NCI-H2171 treated with DMSO at 0.1 percent for 48 hours (cell line): ENCODE results near the gene FFAR4.

Experiments used
- DNase-seq: peaks from one replicate; lab custom pipeline; 2025; lab: John Stamatoyannopoulos, UW

FFAR4 gene

GRCh38 chr10:93572606-93573005 lies 6.1 kb downstream of the FFAR4 start:
- DNase-seq, result no peak

DNA sequence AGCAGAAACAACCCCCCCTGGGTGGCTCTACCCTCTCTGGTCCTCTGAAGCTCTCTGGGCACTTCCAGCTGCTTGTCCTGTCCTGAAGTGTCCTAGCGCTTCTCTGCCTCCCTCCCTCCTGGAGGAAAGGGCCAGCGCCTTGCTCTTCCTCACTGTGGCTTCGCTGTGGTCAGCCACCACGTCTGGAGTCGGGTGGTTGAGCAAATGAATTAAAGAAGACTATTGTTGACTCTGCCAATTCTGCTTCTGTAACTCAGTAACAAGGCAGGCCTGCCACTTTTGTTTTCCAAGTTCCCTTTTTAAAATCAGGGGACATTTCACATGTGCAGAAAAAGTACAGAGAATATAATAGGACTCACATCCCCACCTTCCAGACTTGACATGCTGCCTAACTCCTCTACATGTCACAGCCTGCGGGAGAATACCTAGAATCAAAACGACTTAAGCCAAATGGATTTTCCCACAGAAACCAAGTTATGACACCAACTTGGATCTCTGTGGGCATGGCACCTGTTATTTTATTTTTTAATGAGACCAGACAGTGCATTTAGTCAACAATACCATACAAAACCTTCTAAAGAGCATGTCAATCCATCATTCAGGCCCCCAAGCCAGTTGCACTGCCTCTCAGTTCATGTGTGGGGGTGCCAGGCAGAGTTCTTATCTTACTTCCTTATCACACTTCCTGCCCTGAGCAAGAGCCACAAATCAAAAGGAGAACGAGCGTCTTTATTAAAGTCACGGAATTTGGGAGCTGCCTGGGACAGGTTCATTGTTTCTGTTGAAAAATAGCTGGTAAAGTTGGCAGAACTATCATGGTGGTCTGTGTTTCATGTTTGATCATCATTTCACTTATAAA lies 6.8 kb downstream of the FFAR4 start:
- DNase-seq, result no peak

DNA sequence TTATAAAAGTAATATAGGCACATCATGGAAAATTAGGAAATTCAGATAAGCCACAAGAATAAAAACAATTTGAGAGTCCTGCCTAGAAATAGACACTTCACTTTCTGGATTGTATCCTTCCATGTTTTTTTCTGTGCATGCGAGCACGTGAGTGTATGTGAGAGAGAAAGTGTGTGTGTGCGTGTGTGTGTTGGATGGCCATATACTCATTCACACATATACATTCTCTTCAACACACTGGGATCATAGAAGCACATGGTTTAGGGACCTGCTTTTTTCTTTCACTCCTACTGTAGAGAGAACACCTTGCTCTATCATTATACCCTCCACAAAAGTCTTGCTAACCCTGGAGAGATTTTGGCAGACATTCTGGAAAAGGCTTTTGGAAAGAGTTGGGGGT lies 7.5 kb downstream of the FFAR4 start:
- no peak for DNase-seq

DNA sequence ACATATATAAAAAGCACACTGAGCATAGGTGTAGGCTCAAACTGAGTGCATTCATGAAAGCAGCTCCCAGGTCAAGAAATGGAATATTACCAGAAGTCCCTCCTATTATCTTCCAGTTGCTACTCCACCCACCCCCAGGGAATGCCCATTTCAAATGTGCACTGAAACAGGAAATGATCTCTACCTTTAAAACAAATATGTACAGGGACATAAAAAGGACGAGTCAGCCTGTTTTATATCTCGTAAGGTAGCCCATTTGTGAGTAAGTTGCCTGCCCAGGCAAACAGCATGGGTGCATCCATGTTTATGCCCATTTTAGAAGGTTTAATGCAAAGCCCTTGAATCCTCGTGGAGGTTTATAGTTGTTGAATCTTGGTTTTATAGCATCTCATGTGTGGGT lies 10.4 kb downstream of the FFAR4 start:
- DNase-seq, result no peak

- DNase-seq, result no peak
These were observed 11.1 kb downstream of the FFAR4 start for GRCh38 chr10:93577565-93577964.

DNA sequence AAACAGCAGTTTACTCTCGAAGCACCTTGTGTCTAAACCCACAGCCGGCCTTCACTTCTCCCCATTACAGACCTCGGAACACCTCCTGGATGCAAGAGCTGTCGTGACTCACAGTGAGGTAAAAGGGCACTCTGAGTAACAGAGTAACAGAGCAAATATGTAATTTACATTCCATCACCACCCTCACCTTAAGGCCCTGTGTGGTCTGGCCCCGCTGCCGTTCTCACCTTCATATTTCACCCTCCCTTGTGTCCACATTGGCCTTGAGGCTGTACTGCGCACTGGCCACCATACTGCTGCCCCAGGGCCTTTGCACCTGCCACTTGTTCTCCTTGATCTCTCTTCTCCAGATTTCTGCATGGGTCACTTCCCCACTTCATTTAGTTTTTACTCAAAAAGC lies 12.6 kb downstream of the FFAR4 start:
- DNase-seq, result no peak

GRCh38 chr10:93579985-93580711 lies 13.7 kb downstream of the FFAR4 start:
- DNase-seq, result no peak

DNA sequence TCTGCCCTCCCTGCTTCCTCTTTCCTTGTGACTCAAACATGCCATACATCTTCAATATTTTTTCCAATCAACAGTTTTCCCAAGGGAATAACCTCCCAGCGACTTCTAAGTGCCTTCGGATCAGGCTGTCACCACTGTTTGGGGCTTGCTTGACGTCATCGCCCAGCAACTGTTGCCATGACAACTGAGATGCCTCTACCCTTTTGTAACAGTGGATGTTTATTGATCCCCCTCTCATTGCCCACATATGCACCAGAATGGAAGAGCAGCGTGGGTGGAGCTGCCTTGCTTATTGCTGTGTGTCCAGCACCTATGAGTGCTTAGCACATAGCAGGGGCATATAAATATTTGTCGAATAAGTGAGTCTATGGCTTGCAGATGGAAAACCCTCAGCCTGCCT lies 14.4 kb downstream of the FFAR4 start:
- peak; percentile 27 for DNase-seq

DNA sequence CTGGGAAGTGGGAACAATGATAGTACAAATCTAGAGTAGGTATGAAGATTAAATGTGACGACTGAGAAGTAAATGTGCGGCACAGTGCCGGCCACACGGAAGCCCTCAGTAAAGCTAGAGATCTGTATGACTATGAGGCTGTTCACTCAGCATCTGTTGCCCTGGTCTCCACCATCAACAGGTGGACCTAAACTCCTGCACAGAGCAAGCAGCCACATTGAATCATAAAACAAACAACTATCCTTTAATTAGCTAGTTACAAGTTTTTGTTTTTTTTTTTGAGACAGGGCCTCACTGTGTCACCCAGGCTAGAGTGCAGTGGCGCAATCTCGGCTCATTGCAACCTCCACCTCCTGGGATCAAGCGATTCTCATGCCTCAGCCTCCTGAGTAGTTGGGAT lies 18.0 kb downstream of the FFAR4 start:
- no peak for DNase-seq

DNA sequence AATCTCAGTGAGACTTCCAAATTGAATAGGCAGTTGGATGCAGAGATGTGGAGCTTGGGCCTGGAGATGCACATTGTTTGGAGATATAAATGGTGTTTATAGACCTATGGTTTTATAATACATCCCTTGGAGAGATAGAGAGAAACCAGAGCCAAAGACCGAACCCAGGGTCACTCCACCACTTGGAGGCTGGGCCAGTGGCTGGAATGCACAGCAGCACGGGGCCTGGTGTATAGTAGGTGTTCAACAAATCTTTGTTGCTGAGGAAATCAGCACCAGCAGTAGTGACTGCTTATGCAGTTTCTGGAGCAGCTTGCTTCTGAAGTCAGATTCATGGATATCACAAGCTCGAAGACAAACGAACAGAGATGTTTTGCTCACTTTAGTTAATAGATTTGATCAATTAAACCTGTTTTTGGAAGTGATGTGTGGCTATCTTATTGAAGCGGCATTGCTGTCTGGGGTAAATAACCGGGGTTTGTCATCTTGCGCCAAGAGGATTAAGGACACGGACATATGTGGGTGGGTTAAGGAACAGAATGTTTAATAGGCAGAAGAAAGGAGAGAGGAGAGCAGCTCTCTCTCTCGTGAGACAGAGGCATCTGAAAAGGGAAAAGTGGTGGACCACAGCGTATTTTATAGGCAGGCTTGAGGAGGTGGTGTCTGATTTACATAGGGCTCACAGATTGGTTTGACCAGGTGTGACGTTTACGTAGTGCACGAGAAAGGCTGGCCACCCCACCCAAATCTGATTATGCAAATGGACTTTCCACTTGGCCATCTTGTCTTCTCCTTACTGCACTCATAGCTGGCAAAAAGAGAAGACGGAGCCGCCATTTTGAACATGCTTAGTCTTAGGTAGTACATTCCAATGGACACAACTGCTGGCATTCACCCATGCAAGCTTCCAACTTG lies 23.4 kb downstream of the FFAR4 start:
- DNase-seq, result no peak

- DNase-seq, result no peak
These were observed 24.2 kb downstream of the FFAR4 start for GRCh38 chr10:93590638-93591037.

DNA sequence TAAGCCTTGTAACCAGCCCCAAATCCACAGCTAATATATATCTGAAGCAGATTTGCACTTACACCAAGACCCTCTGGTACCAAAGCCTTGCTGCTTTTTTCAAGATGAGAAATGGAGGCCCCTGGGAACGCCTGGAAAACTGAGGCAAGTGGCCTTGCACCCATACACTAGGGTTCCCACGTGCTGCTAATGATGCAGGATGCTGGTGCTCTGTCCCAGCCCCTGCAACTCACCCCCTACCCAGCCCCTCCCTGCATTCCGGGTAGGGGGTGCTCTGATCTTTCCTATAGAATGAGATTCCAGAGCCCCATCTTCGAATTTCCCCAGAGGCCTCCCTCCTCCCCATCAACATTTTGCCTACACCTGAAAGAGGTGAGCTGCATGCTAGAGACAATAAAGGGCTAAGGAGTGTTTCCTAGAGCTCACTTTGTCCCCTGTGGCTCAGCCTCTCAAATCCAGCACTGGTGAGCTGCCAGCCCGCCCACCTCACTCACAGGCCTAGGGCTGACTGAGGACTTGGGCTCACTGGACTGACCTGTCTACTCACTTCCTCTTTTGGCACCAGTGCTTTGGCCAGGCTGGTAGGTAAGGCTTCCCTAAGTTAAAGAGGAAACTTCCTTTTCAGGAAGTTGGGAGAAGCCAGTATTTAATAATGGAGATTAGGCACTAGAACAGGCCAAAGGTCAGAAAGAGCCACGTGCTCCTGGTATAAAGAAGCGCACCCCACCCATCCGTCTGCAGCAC lies 24.8 kb downstream of the FFAR4 start:
- DNase-seq, result no peak

DNA sequence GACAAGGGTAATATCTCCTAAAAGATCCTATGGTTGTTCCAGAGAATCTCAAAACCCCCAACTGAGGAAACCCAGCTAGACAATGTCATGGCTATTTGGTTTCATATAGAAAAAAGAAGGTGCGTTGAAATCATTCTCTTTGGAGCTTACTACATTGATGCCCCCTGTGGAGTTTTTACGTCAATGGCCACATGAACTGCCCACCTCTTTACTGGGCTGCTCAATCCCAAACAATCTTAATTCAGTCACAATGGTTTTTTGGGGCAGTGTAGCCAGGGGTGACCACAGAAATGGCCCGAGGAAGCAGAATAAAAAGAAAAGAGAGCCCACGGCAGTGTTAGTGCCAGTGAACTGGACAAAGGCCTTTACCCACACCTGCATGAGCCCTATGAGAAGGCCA lies 26.8 kb downstream of the FFAR4 start:
- no peak for DNase-seq

- no peak for DNase-seq
These were observed 27.3 kb downstream of the FFAR4 start for GRCh38 chr10:93593749-93594148.

- no peak for DNase-seq
These were observed 28.1 kb downstream of the FFAR4 start for GRCh38 chr10:93594518-93594917.

DNA sequence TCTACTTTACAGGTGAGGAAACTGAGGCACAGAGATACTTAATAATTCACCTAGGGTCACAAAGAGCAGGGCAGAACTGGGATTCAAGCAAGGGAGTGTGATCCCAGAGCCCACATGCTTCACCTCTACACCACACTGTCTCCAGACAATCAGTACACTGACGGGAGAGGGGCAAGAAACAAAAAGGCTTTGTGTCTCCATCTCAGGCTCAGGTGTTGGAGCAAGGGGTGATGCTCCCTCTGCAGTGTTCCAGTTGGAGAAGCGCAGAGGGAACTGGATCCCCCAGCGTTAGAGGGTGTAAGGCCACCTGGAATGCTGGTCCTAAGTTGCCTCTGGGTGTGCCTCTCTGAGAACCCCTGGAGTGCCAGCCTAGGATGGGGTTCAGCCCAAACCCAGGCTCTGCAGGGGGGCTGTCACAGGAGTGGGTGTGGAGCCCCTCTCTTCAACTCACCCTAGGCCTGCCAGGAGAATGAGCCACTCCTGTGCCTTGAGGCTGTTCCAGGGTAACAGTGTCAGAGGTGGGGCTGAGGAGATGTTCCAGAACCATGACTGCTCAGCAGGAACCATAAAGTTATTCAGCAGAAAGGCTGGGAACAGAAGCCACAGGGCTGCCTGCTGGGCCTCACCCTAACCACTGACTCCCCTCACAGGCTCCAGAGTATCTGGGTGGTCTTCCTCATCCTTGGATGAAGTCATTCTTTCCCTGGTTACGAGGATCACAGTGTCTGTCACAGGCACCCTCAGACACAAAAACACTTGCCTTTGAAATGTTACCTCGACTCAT lies 29.1 kb downstream of the FFAR4 start:
- DNase-seq, result no peak

- DNase-seq, result no peak
These were observed 30.1 kb downstream of the FFAR4 start for GRCh38 chr10:93596539-93596938.

GRCh38 chr10:93597075-93597599 lies 30.7 kb downstream of the FFAR4 start:
- DNase-seq, result no peak

DNA sequence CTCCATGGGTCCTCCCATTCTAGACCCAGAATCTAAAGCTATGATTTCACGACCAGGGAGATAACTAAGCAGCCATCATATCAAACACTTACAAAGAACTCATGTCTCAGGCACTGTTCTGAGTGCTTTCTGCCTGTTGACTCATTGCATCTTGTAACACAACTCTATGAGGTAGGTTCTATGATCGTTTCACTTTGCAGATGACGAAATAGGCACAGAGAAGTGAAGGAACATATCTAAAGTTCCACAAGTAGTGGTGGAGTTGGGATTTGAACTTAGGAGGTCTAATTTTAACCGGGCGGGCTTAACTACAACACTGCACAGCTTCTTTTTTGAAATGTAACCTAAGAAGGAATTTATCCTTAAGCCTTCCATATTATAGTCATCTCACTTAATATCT lies 31.7 kb downstream of the FFAR4 start:
- no peak for DNase-seq

GRCh38 chr10:93599335-93599734 lies 32.9 kb downstream of the FFAR4 start:
- no peak for DNase-seq

- no peak for DNase-seq
These were observed 33.3 kb downstream of the FFAR4 start for GRCh38 chr10:93599778-93600177.
